MM.1S (cell line): ENCODE measurements around the gene SMCO4.

ENCODE experiments used
- DNase-seq: peaks from one replicate; pipeline ENCODE4 v3.0.0-alpha.2; 2015
- H2AFZ ChIP-seq: fragments of 300-600 bp; sonication (generic); 2 replicates; pipeline ENCODE4 v1.6.0; 2016; ENCODE audit warnings: antibody characterized with exemption, low read length
- H3F3A ChIP-seq: fragments of 300-600 bp; sonication (generic); 2 replicates; pipeline ENCODE4 v1.6.1; 2016; ENCODE audit warnings: mild to moderate bottlenecking, antibody characterized with exemption, low read length, moderate library complexity, mixed read lengths; ENCODE audit not compliant: insufficient read depth
- H3K27ac ChIP-seq: fragments of 300-600 bp; sonication (generic); 2 replicates; pipeline ENCODE4 v1.5.1; 2016; ENCODE audit warnings: mild to moderate bottlenecking, low read length
- H3K27me3 ChIP-seq: fragments of 300-600 bp; sonication (generic); replicated peaks from 2 replicates; pipeline ENCODE4 v1.6.0; 2016; ENCODE audit warnings: low read length; ENCODE audit not compliant: insufficient read depth
- H3K36me3 ChIP-seq: fragments of 300-600 bp; sonication (generic); replicated peaks from 2 replicates; pipeline ENCODE4 v1.6.1; 2016; ENCODE audit warnings: mild to moderate bottlenecking, low read length, mixed read lengths; ENCODE audit not compliant: insufficient read depth
- H3K4me1 ChIP-seq: fragments of 300-600 bp; sonication (generic); 2 replicates; pipeline ENCODE4 v1.6.1; 2016; ENCODE audit warnings: low read length, mixed read lengths
- H3K4me2 ChIP-seq: fragments of 300-600 bp; sonication (generic); 2 replicates; pipeline ENCODE4 v1.6.0; 2016; ENCODE audit warnings: low read depth, low read length
- H3K4me3 ChIP-seq: fragments of 300-600 bp; sonication (generic); 2 replicates; pipeline ENCODE4 v1.5.1; 2016; ENCODE audit warnings: low read length, mixed read lengths
- H3K79me2 ChIP-seq: fragments of 300-600 bp; sonication (generic); 2 replicates; pipeline ENCODE4 v1.6.1; 2016; ENCODE audit warnings: mixed run types, low read length, mixed read lengths
- H3K9ac ChIP-seq: fragments of 300-600 bp; sonication (generic); 2 replicates; pipeline ENCODE4 v1.6.1; 2016; ENCODE audit warnings: low read length, mixed read lengths
- H3K9me2 ChIP-seq: fragments of 300-600 bp; sonication (generic); replicated peaks from 2 replicates; pipeline ENCODE4 v1.6.1; 2016; ENCODE audit warnings: mild to moderate bottlenecking, low read length, mixed read lengths; ENCODE audit not compliant: insufficient read depth
- H3K9me3 ChIP-seq: fragments of 300-600 bp; sonication (generic); replicated peaks from 2 replicates; pipeline ENCODE4 v1.6.1; 2016; ENCODE audit warnings: mild to moderate bottlenecking, low read length, mixed read lengths; ENCODE audit not compliant: insufficient read depth
- H4K20me1 ChIP-seq: fragments of 300-600 bp; sonication (generic); 2 replicates; pipeline ENCODE4 v1.6.1; 2016; ENCODE audit warnings: mild to moderate bottlenecking, low read length, moderate library complexity, mixed read lengths; ENCODE audit not compliant: insufficient read depth
- CTCF ChIP-seq: fragments of 300-600 bp; sonication (generic); IDR thresholded peaks from 2 replicates; pipeline ENCODE4 v1.5.1; 2016; ENCODE audit warnings: antibody characterized with exemption, low read length, mixed read lengths
- EZH2 ChIP-seq: fragments of 300-600 bp; sonication (generic); optimal IDR thresholded peaks from 2 replicates; pipeline ENCODE3; 2017; ENCODE audit warnings: low read depth, mild to moderate bottlenecking, antibody characterized with exemption, low read length, mixed read lengths
- EZH2phosphoT487 ChIP-seq: fragments of 300-600 bp; sonication (generic); IDR thresholded peaks from 2 replicates; pipeline ENCODE4 v1.6.1; 2018; ENCODE audit warnings: antibody characterized with exemption, low read length

SMCO4 gene

GRCh38 chr11:93505703-93506102 lies 37.5 kb downstream of the SMCO4 start:
- H3F3A ChIP-seq, result no peaks in the 10 kb centered on the region
- H2AFZ ChIP-seq, result no peak overlapping the region
- no peak overlapping the region for H3K4me3 ChIP-seq
- H3K9ac ChIP-seq, result no peak overlapping the region
- no peaks in the 10 kb centered on the region for H3K27me3 ChIP-seq
- no peaks in the 10 kb centered on the region for H3K36me3 ChIP-seq
- TF ChIP-seq CTCF (no peak), EZH2phosphoT487 (no peak), EZH2 (no peak)
- no peaks in the 10 kb centered on the region for H3K79me2 ChIP-seq
- no peaks in the 10 kb centered on the region for H3K9me3 ChIP-seq
- no peak for DNase-seq
- no peaks in the 10 kb centered on the region for H4K20me1 ChIP-seq
- no peaks in the 10 kb centered on the region for H3K4me1 ChIP-seq
- H3K4me2 ChIP-seq, result no peak overlapping the region
- H3K27ac ChIP-seq, result no peak overlapping the region
- no peaks in the 10 kb centered on the region for H3K9me2 ChIP-seq

- no peaks in the 10 kb centered on the region for H3K36me3 ChIP-seq
- no peak overlapping the region for H3K27ac ChIP-seq
- no peaks in the 10 kb centered on the region for H3K79me2 ChIP-seq
- H3K9me3 ChIP-seq, result no peaks in the 10 kb centered on the region
- no peak overlapping the region for H2AFZ ChIP-seq
- DNase-seq, result no peak
- H3K4me1 ChIP-seq, result no peaks in the 10 kb centered on the region
- H3K4me3 ChIP-seq, result no peak overlapping the region
- TF ChIP-seq CTCF (no peak), EZH2 (no peak), EZH2phosphoT487 (no peak)
- H3F3A ChIP-seq, result no peaks in the 10 kb centered on the region
- no peak overlapping the region for H3K9ac ChIP-seq
- no peak overlapping the region for H3K4me2 ChIP-seq
- H3K27me3 ChIP-seq, result no peaks in the 10 kb centered on the region
- no peaks in the 10 kb centered on the region for H3K9me2 ChIP-seq
- H4K20me1 ChIP-seq, result no peaks in the 10 kb centered on the region
Observed at GRCh38 chr11:93504110-93505095, 38.8 kb downstream of the SMCO4 start.

GRCh38 chr11:93501856-93502255 lies 41.3 kb downstream of the SMCO4 start:
- Histone ChIP-seq H3K36me3 (no peaks in the 10 kb centered on the region), H3K9me3 (no peaks in the 10 kb centered on the region), H3K4me1 (no peaks in the 10 kb centered on the region), H3K27ac (no peak overlapping the region), H3K4me3 (no peak overlapping the region), H3K27me3 (no peaks in the 10 kb centered on the region), H4K20me1 (no peaks in the 10 kb centered on the region), H3K9me2 (no peaks in the 10 kb centered on the region), H3K9ac (no peak overlapping the region), H2AFZ (no peak overlapping the region), H3K4me2 (no peak overlapping the region), H3K79me2 (no peaks in the 10 kb centered on the region), H3F3A (no peaks in the 10 kb centered on the region)
- TF ChIP-seq CTCF (no peak), EZH2phosphoT487 (no peak), EZH2 (no peak)
- no peak for DNase-seq
